HFF-Myc (cell line): ENCODE results near the gene GNAS-AS1.

ENCODE experiments used
- DNase-seq: peaks from one replicate; pipeline ENCODE4 v3.0.0-alpha.2; 2011; ENCODE audit warnings: low read depth; ENCODE audit errors: extremely low read depth
- H3K4me3 ChIP-seq: replicated peaks from 2 replicates; pipeline ENCODE4 v1.5.1; 2011; ENCODE audit warnings: low read depth, mild to moderate bottlenecking, control low read depth, low read length
- TF ChIP-seq, protein P1 (sequence below): IDR thresholded peaks from 2 replicates; pipeline ENCODE4 v1.5.1; 2012; ENCODE audit warnings: mild to moderate bottlenecking, low read depth, low read length, control low read depth; ENCODE audit errors: missing control alignments

The GNAS-AS1 gene

GRCh38 chr20:58895448-58896180 is 44.9 kb upstream of the GNAS-AS1 start:
- no peak for DNase-seq
- TF ChIP-seq, protein P1, sequence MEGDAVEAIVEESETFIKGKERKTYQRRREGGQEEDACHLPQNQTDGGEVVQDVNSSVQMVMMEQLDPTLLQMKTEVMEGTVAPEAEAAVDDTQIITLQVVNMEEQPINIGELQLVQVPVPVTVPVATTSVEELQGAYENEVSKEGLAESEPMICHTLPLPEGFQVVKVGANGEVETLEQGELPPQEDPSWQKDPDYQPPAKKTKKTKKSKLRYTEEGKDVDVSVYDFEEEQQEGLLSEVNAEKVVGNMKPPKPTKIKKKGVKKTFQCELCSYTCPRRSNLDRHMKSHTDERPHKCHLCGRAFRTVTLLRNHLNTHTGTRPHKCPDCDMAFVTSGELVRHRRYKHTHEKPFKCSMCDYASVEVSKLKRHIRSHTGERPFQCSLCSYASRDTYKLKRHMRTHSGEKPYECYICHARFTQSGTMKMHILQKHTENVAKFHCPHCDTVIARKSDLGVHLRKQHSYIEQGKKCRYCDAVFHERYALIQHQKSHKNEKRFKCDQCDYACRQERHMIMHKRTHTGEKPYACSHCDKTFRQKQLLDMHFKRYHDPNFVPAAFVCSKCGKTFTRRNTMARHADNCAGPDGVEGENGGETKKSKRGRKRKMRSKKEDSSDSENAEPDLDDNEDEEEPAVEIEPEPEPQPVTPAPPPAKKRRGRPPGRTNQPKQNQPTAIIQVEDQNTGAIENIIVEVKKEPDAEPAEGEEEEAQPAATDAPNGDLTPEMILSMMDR, result no peak
- H3K4me3 ChIP-seq, result peak overlapping the region; percentile 62

DNA sequence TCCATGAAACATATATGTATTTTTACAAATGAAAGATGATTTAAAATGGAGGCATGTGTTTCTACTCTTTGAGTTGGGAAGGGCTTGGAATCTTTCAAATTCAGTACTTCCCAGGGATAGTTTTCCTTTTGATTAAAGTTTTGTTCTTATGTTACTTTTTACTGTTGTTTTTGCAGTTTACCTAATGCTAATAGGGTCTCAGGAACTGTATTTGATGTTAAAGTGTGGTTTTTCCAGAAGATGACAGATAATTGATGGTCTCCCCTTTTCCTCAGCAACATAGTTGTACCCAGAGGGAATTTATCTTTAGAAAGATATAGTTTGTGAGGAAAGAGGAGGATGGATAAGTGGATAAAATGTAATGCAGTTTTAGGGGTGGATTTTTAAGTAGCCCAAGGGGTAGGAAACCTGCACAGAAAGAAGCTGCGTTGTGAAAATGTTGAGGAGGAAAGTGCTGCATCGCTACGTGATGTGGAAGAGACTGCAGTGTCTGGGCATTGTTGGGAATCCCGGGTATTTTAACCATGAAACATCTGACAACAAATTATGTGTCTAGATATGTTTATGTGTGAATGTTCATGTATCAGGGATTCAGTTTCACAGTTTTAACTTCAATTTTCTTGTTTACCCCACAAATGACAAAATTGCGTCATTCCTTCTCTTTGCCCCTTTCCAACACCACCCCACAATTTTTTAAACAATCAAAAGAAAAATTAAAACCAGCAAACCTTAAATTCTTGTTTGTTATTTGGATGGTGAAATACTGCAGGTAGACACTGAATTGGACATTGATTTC is 44.1 kb upstream of the GNAS-AS1 start:
- peak overlapping the region; percentile 62 for H3K4me3 ChIP-seq
- TF ChIP-seq, protein P1, result no peak
- no peak for DNase-seq

- TF ChIP-seq, protein P1, result no peak
- H3K4me3 ChIP-seq, result peak overlapping the region; percentile 62
- no peak for DNase-seq
Observed at GRCh38 chr20:58893355-58894120, 42.8 kb upstream of the GNAS-AS1 start.

GRCh38 chr20:58892932-58893224 is 42.2 kb upstream of the GNAS-AS1 start:
- TF ChIP-seq, protein P1, result no peak
- peak overlapping the region; percentile 62 for H3K4me3 ChIP-seq
- DNase-seq, result no peak

DNA sequence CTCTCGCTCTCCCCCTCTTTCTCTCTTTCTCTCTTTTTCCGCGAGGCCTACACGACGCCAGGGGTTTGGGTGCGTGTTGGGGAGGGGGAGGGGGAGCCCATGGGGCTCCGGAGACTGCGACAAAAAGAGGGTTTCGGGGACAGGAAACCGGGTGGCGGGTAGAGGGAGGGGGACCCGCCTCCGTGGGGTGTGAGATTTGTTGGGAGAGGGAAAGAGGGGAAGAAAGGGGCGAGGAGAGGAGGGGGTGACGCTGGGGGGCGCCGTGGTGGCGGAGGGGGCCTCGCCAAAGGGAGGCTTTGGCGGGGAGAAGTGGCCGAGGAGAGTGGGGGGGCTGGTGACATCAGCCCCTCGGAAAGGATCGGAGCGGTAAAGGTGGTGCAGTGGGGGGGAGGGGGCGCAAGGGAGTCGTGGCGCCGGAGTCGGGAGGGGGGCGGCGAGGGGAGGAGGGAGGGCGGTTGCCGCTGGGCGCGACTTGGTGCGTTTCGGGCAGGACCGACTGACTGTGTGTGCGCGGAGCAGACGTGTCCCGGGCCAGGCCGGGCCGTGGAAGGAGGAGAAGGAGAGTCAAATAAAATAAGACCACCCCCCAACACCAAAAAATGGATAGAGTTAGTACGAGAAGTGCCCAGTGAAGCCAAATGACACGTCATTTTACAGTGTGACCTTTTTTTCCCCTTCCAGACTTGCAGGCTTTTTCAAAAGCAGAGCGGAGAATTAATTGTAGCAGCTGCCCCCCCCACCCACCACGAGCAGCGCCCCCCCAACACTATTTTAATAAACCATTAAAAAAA is 41.6 kb upstream of the GNAS-AS1 start:
- TF ChIP-seq, protein P1, result no peak
- H3K4me3 ChIP-seq, result peak overlapping the region; percentile 62
- DNase-seq, result no peak

GRCh38 chr20:58891718-58892140 is 41.0 kb upstream of the GNAS-AS1 start:
- TF ChIP-seq, protein P1, result no peak
- no peak for DNase-seq
- peak overlapping the region; percentile 62 for H3K4me3 ChIP-seq
